Activated CD4-positive, alpha-beta T cell treated with anti-CD3 and anti-CD28 coated beads, Interleukin-2, amount 50 U/mL, for 24 hours (primary cell): ENCODE data around the gene AP3M1.
"Not testable (repeated sequence)": the region's sequence is repeated elsewhere in the genome, so short reads cannot be mapped to it uniquely, and the experiment has no call there.

ENCODE experiments used
- DNase-seq, 2 donors: peaks; one replicate each; pipeline ENCODE4 v3.0.0-alpha.2; 2020; ENCODE audit warnings: low read depth in 1 of 2, low spot score in 1 of 2

Gene AP3M1, protein sequence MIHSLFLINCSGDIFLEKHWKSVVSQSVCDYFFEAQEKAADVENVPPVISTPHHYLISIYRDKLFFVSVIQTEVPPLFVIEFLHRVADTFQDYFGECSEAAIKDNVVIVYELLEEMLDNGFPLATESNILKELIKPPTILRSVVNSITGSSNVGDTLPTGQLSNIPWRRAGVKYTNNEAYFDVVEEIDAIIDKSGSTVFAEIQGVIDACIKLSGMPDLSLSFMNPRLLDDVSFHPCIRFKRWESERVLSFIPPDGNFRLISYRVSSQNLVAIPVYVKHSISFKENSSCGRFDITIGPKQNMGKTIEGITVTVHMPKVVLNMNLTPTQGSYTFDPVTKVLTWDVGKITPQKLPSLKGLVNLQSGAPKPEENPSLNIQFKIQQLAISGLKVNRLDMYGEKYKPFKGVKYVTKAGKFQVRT

DNA sequence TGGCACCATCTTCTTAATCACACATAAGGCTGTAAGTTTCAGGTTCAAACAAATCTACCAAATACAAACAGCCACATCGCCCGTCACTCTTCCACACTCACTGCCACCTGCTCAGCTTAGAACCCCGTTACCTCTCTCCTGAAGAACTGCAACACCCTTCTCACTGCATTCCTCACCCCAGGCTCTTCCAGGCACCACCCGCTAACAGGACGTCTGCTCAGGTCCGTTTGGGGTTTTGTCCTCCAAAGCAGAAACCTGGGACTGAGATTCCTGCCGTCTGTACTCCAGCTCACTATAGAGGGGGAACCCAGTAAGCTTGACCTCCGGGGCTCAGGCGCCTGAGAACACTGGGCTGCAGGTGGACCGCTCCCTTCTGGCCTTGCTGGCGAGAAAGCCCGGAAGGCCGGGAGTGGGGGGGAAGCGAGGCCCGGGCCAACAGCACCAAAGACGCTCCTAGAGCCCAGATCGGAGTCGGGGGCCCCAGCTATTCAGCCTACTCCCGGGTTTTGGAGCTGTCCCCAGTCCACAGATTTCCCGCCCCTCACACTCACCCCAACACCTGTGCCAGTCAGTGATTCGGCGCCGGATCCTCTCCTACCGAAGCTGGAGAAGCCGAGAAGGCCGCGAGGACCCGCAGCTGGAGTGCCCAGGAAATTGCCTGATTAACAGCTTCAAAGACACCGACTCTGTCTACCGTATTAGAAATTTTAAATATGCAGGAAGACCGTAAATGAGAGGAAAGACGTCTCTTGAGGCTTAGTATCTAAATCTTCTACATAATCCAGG is at the start of gene AP3M1:
TSS of gene AP3M1 (minus strand) at position 625 of the 786 bp plus-strand sequence. CDS start 12,449 bp downstream, outside the sequence.
- peak; percentile 55 to 78 for DNase-seq

DNA sequence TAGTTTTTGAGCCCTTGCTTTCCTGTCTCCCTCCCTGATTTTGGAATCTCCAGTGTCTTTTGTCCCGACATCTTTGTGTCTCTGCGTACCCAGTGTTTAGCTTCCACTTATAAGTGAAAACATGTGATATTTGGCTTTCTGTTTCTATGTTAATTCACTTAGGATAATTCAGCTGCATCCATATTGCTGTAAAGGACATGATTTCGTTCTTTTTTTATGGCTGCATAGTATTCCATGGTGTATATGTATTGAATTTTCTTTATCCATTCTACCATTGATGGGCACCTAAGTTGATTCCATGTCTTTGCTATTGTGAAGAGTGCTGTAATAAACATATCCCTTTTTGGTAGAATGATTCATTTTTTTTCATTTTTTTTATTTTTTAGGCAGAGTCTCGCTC is 48.7 kb upstream of the AP3M1 start:
- no peak for DNase-seq

DNA sequence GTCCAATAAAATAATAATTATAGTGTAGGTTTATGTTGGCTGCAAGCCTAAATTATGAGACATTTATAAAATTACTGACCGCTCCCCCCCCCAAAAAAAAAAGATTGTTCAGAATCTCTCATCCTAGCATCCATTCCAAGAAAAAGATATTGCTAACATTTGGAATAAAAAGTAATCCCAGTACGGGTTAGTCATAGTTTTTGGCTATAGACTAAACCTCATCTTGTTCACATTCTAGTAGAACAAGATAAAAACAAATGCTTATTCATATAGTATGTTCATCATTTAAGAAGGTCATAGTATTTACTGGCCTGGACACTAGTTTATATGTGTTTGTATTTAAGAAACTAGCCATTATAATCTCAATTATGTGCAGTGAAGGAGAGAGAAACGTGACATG is 44.4 kb upstream of the AP3M1 start:
- no peak for DNase-seq

DNA sequence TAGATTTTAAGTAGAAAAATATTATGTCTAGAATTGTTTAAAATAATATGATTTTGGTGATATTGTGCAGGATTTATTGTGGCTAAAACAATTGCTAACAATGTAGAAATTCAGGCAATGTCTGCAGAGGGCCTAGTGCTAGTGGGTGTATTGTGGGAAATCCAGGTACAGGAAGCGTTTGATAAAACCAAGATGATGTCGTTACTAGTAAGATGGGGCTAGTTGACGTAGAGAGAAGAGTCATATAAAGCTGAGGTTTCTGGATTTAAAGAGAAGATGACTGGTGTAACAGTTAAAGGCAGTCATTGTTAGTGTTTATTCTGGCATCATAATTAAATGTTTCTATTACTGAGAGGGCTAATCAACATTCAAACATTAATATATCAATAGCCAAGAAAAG is 43.9 kb upstream of the AP3M1 start:
- no peak for DNase-seq

DNA sequence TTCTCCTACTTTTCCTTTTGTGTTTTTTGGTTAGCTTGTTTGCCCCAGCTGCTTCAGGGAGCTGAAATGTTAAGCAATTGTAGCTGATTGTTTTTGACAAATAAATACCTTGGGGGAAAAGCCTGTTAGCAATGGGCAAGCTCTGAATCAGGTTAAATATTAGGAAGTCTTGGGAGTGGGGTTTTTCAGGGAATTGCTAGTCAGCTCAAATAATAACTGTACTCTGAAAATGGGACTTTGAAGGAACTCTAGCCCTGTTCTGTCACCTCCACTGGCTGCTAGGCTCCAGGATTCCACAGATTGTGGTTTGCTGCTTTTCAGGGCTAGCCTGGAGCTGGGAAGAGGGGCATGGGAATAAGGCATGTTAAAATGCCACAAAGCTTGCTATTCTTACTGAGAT is 39.9 kb upstream of the AP3M1 start:
- DNase-seq: no peak

DNA sequence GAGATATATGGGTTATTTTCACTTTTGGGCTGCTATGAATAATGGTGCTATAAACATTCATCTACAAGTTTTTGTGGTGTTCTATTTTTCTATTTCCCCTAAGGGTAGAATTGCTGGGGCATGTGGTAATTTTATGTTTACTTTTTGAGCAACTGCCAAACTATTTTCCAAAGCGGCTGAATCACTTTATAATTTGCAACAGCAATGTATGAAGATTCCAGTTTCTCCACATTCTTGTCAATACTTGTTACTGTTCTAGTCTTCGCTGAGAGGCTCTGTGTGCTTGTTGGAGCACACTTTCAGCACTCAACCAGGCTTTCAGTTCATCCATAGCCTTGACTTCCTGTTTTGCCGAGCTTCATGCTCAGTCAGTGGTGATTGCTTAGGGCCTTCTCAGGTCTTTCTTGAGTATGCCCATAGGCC is 39.4 kb upstream of the AP3M1 start:
- DNase-seq: peak in 1 of 2 donors; percentile 13

DNA sequence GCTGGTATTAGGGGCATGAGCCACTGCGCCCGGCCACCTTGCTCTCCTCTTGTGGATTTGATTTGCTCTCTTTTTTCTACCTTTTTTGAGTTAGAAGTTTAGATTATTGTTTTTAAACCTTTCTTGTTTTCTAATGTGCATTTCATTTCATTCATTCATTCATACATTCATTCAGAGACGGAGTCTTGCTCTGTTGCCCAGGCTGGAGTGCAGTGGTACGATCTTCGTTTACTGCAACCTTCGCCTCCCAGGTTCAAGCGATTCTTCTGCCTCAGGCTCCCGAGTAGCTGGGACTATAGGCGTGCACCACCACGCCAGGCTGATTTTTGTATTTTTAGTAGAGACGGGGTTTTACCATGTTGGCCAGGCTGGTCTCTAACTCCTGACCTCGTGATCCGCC is 38.0 kb upstream of the AP3M1 start:
- not testable (repeated sequence) for DNase-seq

DNA sequence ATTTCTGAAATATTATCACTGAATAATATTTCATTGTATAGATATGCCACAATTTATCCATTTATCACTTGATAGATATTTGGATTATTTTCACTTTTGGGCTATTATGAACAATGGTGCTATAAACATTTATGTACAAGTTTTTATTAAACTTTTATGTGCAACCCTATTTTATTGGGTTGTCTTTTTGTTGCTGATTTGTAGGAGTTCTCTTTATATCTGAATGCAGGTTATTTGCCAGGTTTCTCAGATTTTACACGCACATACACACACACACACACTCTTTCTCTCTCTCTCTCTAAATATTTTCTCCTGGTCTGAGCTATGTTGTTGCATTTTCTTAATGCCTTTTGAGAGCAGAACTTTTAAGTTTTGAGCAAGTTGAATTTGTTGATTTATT is 36.6 kb upstream of the AP3M1 start:
- no peak for DNase-seq

DNA sequence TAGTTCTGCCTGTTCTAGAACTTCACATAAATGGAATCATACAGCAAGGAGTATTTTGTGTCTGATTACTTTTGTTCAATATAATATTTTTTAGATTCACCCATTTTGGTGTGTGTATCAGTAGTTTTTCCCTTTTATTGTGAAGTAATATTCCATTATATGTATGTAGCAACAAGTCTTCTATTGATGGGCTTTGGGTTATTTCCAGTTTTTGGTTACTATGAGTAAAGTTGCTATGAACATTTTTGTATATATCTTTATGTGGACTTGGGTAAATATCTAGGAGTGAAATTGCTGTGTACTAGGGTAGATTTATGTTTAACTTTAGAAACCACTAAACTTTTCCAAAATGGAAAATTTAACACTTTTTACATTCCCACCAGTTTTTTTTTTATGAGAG is 36.0 kb upstream of the AP3M1 start:
- no peak for DNase-seq

DNA sequence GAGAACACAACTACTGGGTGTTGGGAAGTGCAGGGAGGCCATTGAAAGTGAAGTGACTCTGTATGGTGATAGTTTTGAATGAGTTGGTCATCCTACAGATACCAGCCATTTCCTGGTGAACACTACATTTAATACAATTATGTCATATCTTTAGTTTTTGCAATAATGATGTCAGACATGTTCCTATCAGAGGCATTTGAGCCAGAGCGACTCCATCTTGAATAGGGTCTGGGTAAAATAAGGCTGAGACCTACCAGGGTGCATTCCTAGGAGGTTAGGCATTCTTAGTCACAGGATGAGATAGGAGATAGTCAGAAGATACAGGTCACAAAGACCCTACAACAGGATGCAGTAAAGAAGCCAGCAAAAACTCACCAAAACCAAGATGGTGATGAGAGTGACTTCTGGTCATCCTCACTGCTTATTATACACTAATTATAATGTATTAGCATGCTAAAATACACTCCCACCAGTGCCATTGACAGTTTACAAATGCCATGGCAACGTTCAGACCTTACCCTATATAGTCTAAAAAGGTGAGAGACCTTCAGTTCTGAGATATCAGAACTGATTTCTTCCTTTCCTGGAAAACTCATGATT is 28.6 kb upstream of the AP3M1 start:
- DNase-seq: no peak

DNA sequence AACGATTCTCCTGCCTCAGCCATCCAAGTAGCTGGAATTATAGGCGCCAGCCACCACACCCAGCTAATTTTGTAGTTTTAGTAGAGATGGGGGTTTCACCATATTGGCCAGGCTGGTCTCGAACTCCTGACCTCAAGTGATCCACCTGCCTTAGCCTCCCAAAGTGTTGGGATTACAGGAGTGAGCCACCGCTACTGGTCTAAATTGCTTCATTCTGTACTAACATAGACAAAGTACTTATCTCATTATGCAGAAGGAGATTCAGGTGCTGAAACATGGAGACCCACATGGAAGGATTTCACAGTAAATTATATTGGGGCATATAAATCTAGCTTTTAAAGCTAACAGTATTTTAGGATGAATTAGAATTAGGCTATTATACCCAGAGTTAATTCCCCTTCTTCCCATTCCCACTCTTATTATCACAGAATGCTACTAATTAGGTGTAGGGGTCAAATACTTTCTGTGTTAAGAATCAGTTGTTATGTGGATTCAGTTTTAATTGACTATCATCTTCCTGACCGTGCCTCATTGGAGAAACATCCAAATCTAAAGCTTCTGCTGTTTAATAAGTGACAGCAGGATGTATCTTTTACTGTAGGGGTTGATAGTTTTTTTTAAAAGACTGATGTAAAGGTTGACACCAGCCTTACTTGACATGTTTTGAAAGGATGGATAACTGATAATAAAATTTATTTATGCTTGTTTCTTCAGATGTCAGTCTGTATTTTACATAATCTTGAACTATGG is 27.6 kb upstream of the AP3M1 start:
- DNase-seq: no peak

DNA sequence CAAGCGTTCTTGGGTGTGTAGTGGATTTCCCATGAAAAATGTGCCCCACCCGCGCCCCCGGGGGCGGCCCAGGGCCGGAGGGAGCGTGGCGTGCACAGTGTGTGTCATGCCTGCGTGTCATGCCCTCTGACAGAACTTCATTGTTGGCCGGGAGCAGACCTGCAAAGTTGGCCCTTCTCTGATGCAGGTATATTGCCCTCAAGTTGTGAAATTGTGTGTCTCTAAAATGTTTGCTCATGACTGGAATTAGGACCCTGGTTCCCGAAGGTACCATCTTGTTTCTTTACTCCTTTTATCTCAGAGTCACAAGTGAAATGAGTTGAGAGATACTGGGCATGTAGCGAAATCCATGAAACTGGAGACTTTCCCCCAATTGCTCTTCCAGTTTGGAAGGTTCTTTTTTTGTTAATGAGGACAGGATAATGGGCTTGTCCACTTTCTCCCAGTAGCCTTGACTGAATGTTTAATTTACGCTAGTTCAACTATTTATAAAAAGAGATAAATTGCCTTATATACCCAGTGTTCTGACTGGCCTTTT is 26.6 kb upstream of the AP3M1 start:
- DNase-seq: peak; percentile 12 to 36

DNA sequence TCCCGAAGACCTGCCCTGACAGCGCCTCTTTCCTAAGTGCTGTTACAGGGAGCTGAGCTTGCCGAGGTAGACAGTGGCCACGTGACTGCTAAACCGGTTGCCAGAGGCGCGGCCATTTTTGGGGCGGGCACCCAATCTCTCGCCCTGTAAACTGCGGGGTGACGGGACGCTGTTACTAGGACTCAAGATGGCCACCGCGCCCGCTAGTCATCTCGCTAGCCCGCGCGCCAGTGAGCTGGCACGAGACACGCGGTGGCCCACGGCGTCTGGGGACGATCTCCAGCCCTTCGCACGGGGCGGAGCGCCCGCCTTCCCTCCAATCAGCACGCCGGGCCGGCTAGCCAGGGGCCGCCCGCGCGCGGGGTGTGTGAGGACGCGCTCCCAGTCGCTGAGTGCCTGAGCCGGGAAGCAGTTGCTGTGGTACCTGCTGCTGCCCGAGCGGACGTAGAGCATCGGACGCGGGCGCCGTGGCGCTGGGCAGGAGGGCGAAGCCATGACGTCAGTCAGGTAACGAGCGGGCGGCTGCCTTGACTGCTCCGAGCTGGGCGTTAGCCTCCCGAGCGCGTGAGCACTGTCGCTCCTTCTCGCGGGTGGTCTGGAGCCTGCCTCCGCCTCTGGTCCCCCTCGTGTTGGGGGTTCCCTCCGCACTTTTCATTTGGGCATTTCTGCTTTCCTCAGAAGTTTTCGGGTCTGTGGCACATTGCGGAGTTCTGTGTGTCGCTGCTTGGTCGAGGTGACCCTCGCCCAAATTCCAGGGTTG is 25.9 kb upstream of the AP3M1 start:
- DNase-seq: peak; percentile 90 to 94

DNA sequence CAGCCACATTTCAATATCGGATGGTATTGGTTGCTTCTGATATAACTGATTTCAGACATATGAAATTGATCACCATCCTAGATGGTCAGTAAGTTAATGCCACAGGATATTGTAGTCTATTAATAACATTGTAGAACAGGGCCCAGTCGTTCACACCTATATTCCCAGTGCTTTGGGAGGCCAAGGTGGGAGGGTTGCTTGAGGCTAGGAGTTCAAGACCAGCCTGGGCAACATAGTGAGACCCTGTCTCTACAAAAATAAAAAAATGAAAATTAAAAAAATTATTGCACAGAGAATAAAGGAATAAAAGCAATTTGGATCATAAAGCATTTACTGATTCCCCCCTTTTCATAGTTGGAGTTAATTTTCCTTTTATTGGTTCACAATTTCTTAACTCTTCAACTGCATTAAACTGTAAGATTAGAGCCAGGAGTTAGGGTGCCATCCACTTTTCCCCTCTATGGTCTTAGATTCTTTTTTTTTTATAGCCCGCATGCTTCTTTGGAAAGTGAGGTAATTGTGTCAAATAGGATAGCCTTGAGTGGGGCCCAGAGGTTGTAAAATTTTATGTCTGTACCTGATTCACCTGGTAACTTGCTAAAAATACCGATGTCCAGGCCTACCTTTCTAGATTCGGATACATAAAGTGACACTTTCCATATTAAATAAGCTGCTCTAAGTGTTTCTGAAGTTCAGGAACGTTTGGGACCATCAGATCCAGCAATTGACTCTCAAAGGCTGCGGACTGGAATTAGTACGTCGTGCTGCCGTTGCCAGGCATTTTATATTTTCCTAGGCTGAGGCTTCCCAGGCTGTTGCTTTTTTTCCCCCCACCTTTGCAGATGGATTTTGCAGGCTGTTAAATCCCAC is 25.1 kb upstream of the AP3M1 start:
- DNase-seq: peak in 1 of 2 donors; percentile 2

DNA sequence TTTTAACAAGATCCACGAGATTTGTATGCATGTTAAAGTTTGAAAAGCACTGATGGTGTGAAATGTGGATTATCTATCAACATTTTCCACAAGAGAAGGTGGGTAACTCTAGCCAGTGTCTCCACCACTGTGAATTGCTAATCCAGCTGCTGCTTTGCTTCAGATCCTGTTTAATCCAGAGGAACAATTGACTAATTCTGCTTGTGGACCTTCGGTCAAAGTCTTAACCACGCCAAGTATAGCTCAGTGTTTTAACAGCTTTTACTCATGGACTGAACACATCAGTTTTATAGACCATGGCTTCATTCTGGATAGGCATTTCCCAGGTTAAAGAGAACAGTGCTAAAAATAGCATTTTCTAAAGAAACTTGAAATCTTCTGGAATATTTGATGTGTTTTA is 23.9 kb upstream of the AP3M1 start:
- no peak for DNase-seq

DNA sequence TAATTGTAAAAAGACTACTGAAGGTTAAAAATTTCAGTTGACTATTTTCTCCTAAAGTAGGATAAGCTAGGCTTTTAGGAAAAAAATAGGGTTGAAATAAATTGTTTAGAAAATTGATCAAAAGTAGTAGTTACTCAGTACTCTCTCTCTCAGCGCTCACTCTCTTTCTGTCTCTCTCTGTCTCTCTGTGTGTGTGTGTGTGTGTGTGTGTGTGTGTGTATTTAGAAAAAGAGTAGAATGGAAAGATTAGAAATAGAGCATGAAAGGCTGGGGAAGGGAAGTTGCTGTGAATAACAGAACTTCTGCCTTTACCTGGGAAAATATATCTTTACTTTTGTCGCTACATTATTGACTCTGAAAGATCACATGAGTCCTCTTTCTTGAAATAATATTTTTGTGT is 21.0 kb upstream of the AP3M1 start:
- DNase-seq: no peak

DNA sequence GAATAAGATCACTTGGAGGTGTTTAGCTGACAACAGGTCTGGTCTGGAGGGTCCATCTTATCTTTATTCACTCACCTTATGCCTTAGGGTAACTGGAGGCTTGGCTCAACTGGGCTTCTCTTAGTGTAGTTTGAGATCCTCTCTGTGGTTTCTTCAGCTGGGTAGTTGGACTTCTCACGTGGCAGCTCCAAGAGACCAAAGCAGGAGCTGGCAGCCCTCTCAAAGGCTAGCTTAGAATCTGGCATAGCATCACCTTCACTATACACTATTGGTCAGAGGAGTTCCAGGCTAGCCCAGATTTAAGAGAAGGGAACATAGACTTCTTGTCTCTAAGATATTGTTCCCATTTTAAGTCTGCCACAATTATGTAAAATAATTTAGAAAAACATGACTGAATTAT is 16.8 kb upstream of the AP3M1 start:
- DNase-seq: no peak

DNA sequence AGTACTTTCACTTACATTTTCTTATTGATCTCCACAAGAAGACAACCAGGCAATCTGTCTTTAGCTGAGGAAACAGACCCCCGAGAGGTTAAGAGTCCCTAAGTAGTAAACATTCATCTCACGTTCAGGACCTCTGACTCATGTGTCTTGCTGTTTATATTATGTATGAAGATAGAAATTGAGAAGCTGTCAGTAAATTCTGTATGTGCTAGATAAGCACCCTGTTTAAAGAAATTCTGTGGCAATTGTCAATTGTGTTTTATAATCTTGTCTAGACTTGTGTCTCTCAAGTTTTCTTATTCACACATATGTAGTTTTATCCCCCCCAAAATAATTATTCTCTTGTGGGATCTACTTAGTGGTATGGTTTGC is 14.9 kb upstream of the AP3M1 start:
- DNase-seq: no peak
